NAMALWA (cell line): ENCODE results near the gene LHX5.
"Not testable (repeated sequence)": the region's sequence is repeated elsewhere in the genome, so short reads cannot be mapped to it uniquely, and the experiment has no call there.

ENCODE experiments used
- DNase-seq: peaks from one replicate; pipeline ENCODE4 v3.0.0-alpha.2; 2015; ENCODE audit warnings: low spot score

LHX5 gene

GRCh38 chr12:113471619-113472171, at the start of gene LHX5:
TSS of gene LHX5 (minus strand) at chr12:113471871. CDS start at chr12:113471498, 373 bp downstream.
- DNase-seq: no peak

GRCh38 chr12:113519464-113520307, 48.0 kb upstream of the LHX5 start:
- no peak for DNase-seq

- DNase-seq: no peak
These were observed 43.6 kb upstream of the LHX5 start for GRCh38 chr12:113515082-113515856.

- DNase-seq: no peak
These were observed 42.9 kb upstream of the LHX5 start for GRCh38 chr12:113514602-113515001.

DNA sequence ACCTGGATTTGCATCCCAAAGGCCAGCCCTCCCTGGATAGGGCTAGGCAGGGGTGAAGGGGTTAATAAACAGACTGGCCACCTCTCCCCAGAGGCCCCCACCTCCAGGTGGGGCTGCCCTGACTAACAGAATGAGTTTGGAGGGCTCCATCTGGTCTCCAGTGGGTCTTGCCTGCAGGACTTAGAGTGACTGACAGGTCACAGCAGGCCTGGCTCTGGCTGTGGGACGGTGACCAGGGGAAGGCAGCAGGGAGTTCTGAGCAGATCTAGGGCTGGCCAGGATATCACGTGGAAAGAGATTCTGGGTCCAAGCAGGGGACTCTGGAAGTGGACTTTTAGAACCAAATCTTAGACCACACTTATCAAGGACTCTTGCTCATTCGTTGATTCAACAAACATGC, 40.9 kb upstream of the LHX5 start:
- no peak for DNase-seq

DNA sequence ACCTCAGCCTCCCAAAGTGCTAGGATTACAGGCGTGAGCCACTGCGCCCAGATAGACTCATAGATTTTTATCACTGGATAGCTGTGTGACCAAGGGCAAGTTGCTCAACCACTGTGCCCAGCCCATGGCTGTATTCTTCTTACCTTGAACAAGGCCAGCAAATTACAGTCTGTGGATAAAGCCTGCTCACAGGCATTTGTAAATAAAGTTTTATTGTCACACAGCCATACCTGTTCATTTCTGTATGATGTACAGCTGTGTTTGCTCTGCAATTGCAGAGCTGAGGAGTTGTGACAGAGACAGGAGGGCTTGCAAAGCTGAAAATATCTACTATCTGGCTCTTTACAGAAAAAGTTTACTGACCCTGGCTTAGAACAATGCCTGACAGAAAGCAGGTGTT, 35.2 kb upstream of the LHX5 start:
- DNase-seq: no peak

- DNase-seq: no peak
These were observed 34.3 kb upstream of the LHX5 start for GRCh38 chr12:113505941-113506340.

DNA sequence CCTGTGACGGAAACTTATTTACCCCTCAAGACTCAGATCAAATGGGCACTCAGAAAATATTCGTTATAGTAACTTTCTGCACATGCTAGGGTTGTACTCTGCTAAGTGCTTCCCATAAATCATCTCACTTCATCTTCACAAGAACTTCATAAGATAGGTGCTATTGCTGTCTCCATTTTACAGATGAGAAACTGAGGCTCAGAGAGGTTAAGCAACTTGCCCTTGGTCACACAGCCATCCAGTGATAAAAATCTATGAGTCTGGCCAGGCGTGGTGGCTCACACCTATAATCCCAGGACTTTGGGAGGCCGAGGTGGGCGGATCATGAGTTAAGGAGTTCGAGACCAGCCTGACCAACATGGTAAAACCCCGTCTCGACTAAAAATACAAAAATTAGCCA, 33.2 kb upstream of the LHX5 start:
- no peak for DNase-seq

- DNase-seq: peak; percentile 7
These were observed 29.2 kb upstream of the LHX5 start for GRCh38 chr12:113500782-113501311.

DNA sequence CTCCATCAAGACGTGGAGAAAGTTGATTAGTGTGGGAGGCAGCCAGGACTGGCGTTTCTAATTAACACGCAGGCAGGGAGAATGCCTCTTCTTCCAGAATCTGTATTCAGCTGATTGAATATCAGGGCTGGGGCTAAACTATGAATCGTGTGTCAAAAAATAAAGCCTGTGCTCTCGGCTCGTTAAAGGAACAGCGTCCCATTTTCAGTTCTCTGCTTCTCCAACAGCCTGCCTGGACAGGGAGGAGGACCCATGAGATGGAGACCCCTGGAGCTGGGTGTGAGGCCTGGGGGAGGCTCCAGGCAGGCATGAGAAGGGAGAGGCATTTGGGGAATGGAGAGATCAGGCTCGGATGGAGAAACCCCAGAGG, 28.6 kb upstream of the LHX5 start:
- no peak for DNase-seq

DNA sequence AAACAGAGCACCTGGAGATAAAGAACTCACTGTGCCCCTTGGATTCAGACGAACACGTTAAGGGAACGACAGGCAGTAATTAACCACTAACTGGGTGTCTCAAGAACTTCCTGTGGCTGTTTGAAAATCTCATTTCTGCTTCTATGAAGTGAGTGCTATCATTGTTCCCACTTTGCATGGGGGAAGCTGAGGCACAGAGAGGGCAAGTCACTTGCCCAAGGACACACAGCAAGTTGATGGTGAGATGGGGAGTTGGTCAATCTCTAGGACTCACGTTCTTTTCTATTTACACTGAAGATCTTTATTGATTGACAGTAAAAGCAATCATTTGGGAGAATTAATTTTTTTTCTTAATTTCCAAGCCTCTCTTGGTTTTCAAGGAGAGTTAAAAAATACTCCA, 26.8 kb upstream of the LHX5 start:
- no peak for DNase-seq

- DNase-seq: no peak
These were observed 26.0 kb upstream of the LHX5 start for GRCh38 chr12:113497693-113498092.

DNA sequence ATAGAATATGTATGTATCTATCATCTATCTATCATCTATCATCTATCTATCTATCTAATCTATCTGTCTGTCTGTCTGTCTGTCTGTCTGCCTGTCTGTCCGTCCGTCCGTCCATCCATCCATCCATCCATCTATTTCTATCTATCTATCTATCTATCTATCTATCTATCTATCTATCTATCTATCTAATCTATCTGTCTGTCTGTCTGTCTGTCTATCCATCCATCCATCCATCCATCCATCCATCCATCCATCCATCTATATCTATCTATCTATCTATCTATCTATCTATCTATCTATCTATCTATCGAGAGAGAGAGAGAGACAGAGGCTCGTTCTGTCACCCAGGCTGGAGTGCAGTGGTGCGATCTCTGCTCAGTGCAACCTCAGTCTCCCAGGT, 24.3 kb upstream of the LHX5 start:
- DNase-seq: not testable (repeated sequence)

GRCh38 chr12:113488322-113488721, 16.7 kb upstream of the LHX5 start:
- DNase-seq: no peak

DNA sequence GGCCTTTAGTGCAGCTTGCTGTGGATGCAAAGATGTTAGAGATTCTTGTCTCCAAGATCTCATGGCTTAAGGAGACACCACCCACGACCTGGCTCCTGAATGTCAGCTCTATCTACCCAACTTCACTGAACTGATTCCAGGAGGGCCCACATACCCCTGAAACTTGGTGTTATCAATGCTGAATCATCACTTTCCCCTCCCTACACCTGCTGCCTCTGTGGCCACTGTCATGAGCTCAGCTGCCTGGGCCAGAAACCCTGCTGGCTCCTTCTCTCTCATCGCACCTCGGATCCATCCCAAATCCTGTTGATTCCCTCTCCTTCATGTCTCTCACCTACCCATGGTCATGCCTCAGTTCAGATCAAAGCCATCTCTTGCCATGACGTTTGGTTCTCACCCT, 15.1 kb upstream of the LHX5 start:
- no peak for DNase-seq

DNA sequence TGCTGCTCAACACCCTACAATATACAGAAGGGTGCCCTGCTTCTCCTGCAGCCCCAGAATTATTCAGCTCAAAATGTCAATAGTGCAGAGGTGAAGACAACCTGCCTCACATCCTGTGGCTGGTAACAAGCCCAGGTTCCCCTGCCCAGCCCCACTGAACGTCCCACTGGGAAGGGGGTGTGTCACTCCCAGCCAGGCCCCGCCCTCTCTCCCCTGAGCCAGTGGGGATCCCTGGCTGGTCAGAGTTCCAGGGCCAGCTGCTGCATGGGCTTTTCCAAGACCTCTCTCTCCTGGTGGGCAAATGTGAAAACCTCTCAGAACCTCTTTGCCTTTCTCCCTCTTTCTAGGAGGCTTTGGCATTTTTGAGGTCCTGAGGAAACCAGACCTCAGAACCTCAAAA, 13.7 kb upstream of the LHX5 start:
- DNase-seq: no peak

GRCh38 chr12:113482334-113482733, 10.7 kb upstream of the LHX5 start:
- DNase-seq: no peak

- no peak for DNase-seq
These were observed 8.8 kb upstream of the LHX5 start for GRCh38 chr12:113480336-113480971.

DNA sequence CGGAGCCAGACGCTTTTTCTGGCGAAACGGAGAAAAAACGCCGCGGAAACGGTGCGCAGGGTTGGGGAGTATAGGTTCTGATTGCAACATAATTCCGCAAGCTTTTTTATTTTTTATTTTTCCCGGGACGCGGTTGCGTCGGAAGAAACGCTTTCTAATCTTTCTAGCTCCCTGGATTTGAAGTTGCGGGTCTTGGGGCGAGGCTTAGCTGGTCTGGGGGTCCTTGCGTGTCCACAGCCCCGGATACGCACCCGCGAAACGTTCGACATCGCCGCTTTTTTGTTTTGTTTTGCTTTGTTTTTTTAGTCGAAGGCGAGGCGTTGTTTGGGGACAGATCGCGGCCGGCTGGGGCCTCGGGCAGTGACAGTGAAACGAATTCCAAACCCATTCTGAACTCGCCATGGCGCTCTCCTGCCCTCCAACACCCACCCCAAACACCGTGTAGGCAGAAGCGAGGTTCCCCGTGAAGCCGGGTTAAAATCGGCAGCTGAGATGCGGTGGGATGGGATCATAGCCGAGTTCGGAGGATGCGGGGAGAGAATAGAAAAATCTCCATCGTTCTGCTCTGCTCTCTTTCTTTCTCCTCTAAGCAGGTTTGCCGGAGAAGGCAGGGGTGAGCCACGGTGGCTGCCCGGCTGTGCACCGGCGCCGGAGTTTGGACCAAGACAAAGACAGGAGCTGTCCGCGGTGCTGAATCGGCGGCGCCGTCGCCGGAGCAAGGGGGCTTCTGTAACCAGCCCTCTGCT, 8.1 kb upstream of the LHX5 start:
- no peak for DNase-seq

GRCh38 chr12:113479216-113479589, 7.5 kb upstream of the LHX5 start:
- DNase-seq: no peak

DNA sequence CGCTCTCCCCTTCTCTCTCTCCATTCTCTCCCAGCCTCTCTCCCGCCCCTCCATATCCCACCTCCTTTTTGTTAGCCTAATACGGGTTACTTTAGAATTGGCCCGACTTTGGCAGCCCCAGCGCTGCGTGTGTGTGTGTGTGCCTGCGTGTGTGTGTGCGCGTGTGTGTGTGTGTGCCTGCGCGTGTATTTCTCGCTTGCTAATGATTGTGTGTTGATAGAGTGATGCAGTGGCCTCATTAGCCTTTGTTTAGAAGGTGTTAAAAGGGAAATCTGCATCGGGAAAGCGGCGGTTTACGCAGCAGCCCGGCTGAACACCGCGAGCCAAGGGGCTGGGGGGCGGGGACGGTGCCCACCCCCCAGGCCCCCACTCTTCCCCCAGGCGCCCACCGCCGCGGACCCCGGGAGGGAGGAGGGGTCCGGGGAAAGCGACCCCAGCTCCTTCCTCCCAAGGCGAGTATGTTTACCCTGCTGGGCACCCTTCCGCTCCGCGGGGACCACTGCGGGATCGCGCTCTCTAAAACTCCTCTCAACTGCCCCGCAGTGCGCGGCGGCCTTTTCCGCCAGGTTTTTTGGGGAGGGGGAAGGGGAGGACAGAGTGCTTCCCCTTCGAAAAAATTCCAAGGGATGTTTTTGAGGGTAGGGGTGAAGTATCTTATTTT, 6.8 kb upstream of the LHX5 start:
- DNase-seq: no peak
